HepG2 (cell line): ENCODE measurements around the gene TEAD1. TPM values are rescaled to one million over a fixed set of nuclear protein-coding genes. Genes with fewer than 3 reads are reported as not detected.

Source experiments
- BRCA1 ChIP-seq: sonication (generic); formaldehyde crosslinking; IDR thresholded peaks from 2 replicates; pipeline ENCODE4 v1.4.0; 2020; ENCODE audit warnings: missing genetic modification reagents
- CBX2 ChIP-seq, 2 experiments: fragments of 200-600 bp in 1 of 2; sonication (generic); formaldehyde crosslinking in 1 of 2; IDR thresholded peaks; 2 replicates each; pipeline versions ENCODE4 v1.7.0 to v1.8.1; 2018 to 2022; ENCODE audit warnings: low read depth in 2 of 2, low read length in 1 of 2, mild to moderate bottlenecking in 1 of 2, missing genetic modification reagents in 1 of 2
- FOXA3 ChIP-seq: IDR thresholded peaks from 2 replicates; pipeline ENCODE4 v1.6.1; 2016; ENCODE audit warnings: missing genetic modification reagents, missing compliant biosample characterization
- KLF11 ChIP-seq: IDR thresholded peaks from 2 replicates; pipeline ENCODE4 v1.6.1; 2016; ENCODE audit warnings: missing compliant biosample characterization
- KLF12 ChIP-seq: sonication (generic); formaldehyde crosslinking; IDR thresholded peaks from 2 replicates; pipeline ENCODE4 v1.4.0; 2020; ENCODE audit warnings: missing genetic modification reagents, borderline replicate concordance
- MLLT10 ChIP-seq: sonication (generic); formaldehyde crosslinking; IDR thresholded peaks from 2 replicates; pipeline ENCODE4 v1.4.0; 2020; ENCODE audit warnings: missing genetic modification reagents
- MTA1 ChIP-seq: sonication (generic); formaldehyde crosslinking; IDR thresholded peaks from 2 replicates; pipeline ENCODE4 v1.4.0; 2020; ENCODE audit warnings: missing genetic modification reagents, mild to moderate bottlenecking, borderline replicate concordance
- NONO ChIP-seq, 2 experiments: fragments of 450-650 bp in 1 of 2; sonication (generic) in 1 of 2; formaldehyde crosslinking in 1 of 2; IDR thresholded peaks in 1 of 2; conservative IDR thresholded peaks in 1 of 2; 2 replicates each; pipeline versions ENCODE4 v1.6.1 to v1.8.0; 2017 to 2022; ENCODE audit warnings: mild to moderate bottlenecking in 1 of 2, missing genetic modification reagents in 1 of 2, moderate library complexity in 1 of 2
- PLRG1 ChIP-seq: fragments of 450-650 bp; conservative IDR thresholded peaks from 2 replicates; pipeline ENCODE4 v1.6.1; 2016
- RCOR2 ChIP-seq: IDR thresholded peaks from 2 replicates; pipeline ENCODE4 v1.6.1; 2016; ENCODE audit warnings: missing biosample characterization, missing genetic modification reagents
- REL ChIP-seq: sonication (generic); formaldehyde crosslinking; conservative IDR thresholded peaks from 2 replicates; pipeline ENCODE4 v1.8.0; 2022; ENCODE audit warnings: mild to moderate bottlenecking, missing genetic modification reagents, moderate library complexity
- RXRB ChIP-seq: IDR thresholded peaks from 2 replicates; pipeline ENCODE4 v1.6.1; 2016; ENCODE audit warnings: borderline replicate concordance, missing genetic modification reagents, missing compliant biosample characterization
- ZNF143 ChIP-seq: sonication (generic); formaldehyde crosslinking; IDR thresholded peaks from 2 replicates; pipeline ENCODE4 v1.4.0; 2020; ENCODE audit warnings: missing genetic modification reagents
- ZNF230 ChIP-seq: sonication (generic); formaldehyde crosslinking; IDR thresholded peaks from 2 replicates; pipeline ENCODE4 v1.4.0; 2020; ENCODE audit warnings: mild to moderate bottlenecking, missing genetic modification reagents
- ZNF562 ChIP-seq: sonication (generic); formaldehyde crosslinking; IDR thresholded peaks from 2 replicates; pipeline ENCODE4 v1.8.0; 2022; ENCODE audit warnings: missing genetic modification reagents, borderline replicate concordance
- ZNF564 ChIP-seq: sonication (generic); formaldehyde crosslinking; IDR thresholded peaks from 2 replicates; pipeline ENCODE4 v1.8.1; 2023; ENCODE audit warnings: mild to moderate bottlenecking, missing genetic modification reagents
- ZNF570 ChIP-seq: sonication (generic); formaldehyde crosslinking; IDR thresholded peaks from 2 replicates; pipeline ENCODE4 v1.4.0; 2020; ENCODE audit warnings: mild to moderate bottlenecking, missing genetic modification reagents, borderline replicate concordance
- ZNF792 ChIP-seq: IDR thresholded peaks from 2 replicates; pipeline ENCODE4 v1.6.1; 2016
- polyA plus RNA-seq, 8 experiments: library from polyadenylated mRNA; depleted of rRNA in 3 of 8; stranded (reverse) in 7 of 8; unstranded in 1 of 8; fragments of >200 nt; fragmentation: Illumina TruSeq in 4 of 8; extraction: Trizol in 4 of 8; gene quantifications; 2 replicates each; pipeline versions ENCODE4 v1.2.1 to v1.2.3, GENCODE V29; 2011 to 2016; ENCODE audit warnings: low read depth in 4 of 8, missing spikeins in 1 of 8, mixed read lengths in 1 of 8; ENCODE audit not compliant: insufficient read depth in 1 of 8
- total RNA-seq, 5 experiments: library from RNA; depleted of rRNA; stranded (reverse); fragments of >200 nt; fragmentation: Illumina TruSeq; extraction: Trizol; gene quantifications; 2 replicates each; pipeline ENCODE4 v1.2.3, GENCODE V29; 2016; ENCODE audit warnings: low read depth in 1 of 5
- TF ChIP-seq, protein P1 (sequence below): IDR thresholded peaks from 2 replicates; pipeline ENCODE4 v1.6.1; 2012; ENCODE audit warnings: inconsistent platforms
- TF ChIP-seq, protein P2 (sequence below): IDR thresholded peaks from 2 replicates; pipeline ENCODE4 v1.6.1; 2012; ENCODE audit warnings: low read length, improper control_type of control experiment
- TF ChIP-seq, protein P3 (sequence below): sonication (generic); formaldehyde crosslinking; IDR thresholded peaks from 2 replicates; pipeline ENCODE4 v1.8.0; 2022; ENCODE audit warnings: mild to moderate bottlenecking, missing genetic modification reagents, moderate library complexity
- TF ChIP-seq, protein P4 (sequence below): sonication (generic); formaldehyde crosslinking; IDR thresholded peaks from 2 replicates; pipeline ENCODE4 v1.9.0; 2022; ENCODE audit warnings: missing genetic modification reagents, mild to moderate bottlenecking, borderline replicate concordance

Gene TEAD1
- total and polyA plus RNA-seq, 2 of the 13 experiments (the other 11 are each of a cell fraction or from before 2014, with no cell fraction given), result 20.1 to 30.5 TPM

DNA sequence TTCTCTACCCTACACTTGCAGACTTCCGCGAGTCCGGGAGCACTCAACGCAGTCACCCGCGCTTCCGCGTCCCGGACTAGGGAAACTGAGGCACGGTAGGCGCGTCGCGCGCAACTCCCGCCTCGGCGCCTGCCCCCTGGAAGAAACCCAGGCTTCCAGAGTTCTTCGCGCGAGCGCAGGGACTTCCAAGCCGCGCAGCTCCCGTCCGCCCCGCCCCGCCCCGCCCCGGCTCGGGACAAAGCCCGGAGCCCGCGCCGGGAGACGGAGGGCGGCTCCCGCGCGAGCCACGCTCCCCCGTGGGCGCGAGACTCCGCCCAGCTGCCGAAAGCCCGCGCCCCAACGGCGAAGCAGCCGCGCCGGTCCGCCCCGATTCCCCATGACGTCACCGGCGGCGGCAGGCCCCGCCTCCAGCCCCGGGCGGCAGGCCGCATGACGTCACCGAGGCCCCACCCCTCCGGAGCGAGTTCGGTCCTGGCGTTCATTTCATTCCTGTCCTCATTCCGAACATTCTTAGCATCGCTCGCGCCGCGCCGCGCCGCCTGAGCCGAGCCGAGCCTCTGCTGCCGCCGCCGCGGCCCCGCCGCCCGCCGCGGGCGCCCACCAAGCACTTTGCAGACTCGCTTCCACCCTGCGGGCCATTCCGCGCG lies at the start of gene TEAD1 (continued):
- no peak for TF ChIP-seq CBX2 (IDR thresholded peaks at IDR 0.05; ENCODE audit: low read depth, low read length)
- 0 out of 2 replicates have a peak, but pooled peaks have one; percentile 61 for TF ChIP-seq CBX2 (CRISPR knock-in tag; IDR thresholded peaks at IDR 0.05; ENCODE audit: low read depth)
- TF ChIP-seq, protein P1, sequence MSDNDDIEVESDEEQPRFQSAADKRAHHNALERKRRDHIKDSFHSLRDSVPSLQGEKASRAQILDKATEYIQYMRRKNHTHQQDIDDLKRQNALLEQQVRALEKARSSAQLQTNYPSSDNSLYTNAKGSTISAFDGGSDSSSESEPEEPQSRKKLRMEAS, result peak; percentile 69
- no peak for TF ChIP-seq REL (CRISPR knock-in tag)
- TF ChIP-seq MTA1 (CRISPR knock-in tag), result peak; percentile 95; the same call in 1 of the 2 replicates
- 0 out of 2 replicates have a peak, but pooled peaks have one; percentile 12 for TF ChIP-seq ZNF564 (CRISPR knock-in tag)
- TF ChIP-seq RCOR2 (CRISPR knock-in tag), result peak; percentile 52; the same call in 1 of the 2 replicates
- TF ChIP-seq MLLT10, result no peak
- TF ChIP-seq ZNF570 (CRISPR knock-in tag), result no peak
- TF ChIP-seq, protein P2, sequence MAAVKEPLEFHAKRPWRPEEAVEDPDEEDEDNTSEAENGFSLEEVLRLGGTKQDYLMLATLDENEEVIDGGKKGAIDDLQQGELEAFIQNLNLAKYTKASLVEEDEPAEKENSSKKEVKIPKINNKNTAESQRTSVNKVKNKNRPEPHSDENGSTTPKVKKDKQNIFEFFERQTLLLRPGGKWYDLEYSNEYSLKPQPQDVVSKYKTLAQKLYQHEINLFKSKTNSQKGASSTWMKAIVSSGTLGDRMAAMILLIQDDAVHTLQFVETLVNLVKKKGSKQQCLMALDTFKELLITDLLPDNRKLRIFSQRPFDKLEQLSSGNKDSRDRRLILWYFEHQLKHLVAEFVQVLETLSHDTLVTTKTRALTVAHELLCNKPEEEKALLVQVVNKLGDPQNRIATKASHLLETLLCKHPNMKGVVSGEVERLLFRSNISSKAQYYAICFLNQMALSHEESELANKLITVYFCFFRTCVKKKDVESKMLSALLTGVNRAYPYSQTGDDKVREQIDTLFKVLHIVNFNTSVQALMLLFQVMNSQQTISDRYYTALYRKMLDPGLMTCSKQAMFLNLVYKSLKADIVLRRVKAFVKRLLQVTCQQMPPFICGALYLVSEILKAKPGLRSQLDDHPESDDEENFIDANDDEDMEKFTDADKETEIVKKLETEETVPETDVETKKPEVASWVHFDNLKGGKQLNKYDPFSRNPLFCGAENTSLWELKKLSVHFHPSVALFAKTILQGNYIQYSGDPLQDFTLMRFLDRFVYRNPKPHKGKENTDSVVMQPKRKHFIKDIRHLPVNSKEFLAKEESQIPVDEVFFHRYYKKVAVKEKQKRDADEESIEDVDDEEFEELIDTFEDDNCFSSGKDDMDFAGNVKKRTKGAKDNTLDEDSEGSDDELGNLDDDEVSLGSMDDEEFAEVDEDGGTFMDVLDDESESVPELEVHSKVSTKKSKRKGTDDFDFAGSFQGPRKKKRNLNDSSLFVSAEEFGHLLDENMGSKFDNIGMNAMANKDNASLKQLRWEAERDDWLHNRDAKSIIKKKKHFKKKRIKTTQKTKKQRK, result no peak
- TF ChIP-seq ZNF792, result no peak
- TF ChIP-seq RXRB (CRISPR knock-in tag), result 0 out of 2 replicates have a peak, but pooled peaks have one; percentile 32
- TF ChIP-seq BRCA1 (CRISPR knock-in tag), result no peak
- TF ChIP-seq FOXA3 (CRISPR knock-in tag), result peak; percentile 25; the same call in 1 of the 2 replicates
- no peak for TF ChIP-seq ZNF230 (CRISPR knock-in tag)
- TF ChIP-seq, protein P3, sequence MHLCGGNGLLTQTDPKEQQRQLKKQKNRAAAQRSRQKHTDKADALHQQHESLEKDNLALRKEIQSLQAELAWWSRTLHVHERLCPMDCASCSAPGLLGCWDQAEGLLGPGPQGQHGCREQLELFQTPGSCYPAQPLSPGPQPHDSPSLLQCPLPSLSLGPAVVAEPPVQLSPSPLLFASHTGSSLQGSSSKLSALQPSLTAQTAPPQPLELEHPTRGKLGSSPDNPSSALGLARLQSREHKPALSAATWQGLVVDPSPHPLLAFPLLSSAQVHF (CRISPR knock-in tag), result no peak
- TF ChIP-seq NONO (IDR thresholded peaks at IDR 0.05), result no peak
- 0 out of 2 replicates have a peak, but pooled peaks have one; percentile 60 for TF ChIP-seq NONO (CRISPR knock-in tag; conservative IDR thresholded peaks at IDR 0.05)
- TF ChIP-seq KLF11, result no peak
- TF ChIP-seq KLF12 (CRISPR knock-in tag), result peak; percentile 86
- no peak for TF ChIP-seq ZNF143 (CRISPR knock-in tag)
- TF ChIP-seq, protein P4, sequence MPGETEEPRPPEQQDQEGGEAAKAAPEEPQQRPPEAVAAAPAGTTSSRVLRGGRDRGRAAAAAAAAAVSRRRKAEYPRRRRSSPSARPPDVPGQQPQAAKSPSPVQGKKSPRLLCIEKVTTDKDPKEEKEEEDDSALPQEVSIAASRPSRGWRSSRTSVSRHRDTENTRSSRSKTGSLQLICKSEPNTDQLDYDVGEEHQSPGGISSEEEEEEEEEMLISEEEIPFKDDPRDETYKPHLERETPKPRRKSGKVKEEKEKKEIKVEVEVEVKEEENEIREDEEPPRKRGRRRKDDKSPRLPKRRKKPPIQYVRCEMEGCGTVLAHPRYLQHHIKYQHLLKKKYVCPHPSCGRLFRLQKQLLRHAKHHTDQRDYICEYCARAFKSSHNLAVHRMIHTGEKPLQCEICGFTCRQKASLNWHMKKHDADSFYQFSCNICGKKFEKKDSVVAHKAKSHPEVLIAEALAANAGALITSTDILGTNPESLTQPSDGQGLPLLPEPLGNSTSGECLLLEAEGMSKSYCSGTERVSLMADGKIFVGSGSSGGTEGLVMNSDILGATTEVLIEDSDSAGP (CRISPR knock-in tag), result peak; percentile 70; the same call in 1 of the 2 replicates
- no peak for TF ChIP-seq ZNF562 (CRISPR knock-in tag)
- no peak for TF ChIP-seq PLRG1
